Osteoblast (primary cell): ENCODE data around the gene MYO5B. TPM values are rescaled to one million over a fixed set of nuclear protein-coding genes. Genes with fewer than 3 reads are reported as not detected.

Experiments
- DNase-seq: peaks from one replicate; pipeline ENCODE4 v3.0.0; 2011; ENCODE audit warnings: low spot score, mixed read lengths; ENCODE audit not compliant: insufficient read length; ENCODE audit errors: missing footprints
- H2AFZ ChIP-seq: 2 replicates; pipeline ENCODE4 v1.6.0; 2011; ENCODE audit warnings: mild to moderate bottlenecking, low read length
- H3K27ac ChIP-seq: 2 replicates; pipeline ENCODE4 v1.5.1; 2011; ENCODE audit warnings: mild to moderate bottlenecking, low read depth, low read length, moderate library complexity
- H3K27me3 ChIP-seq: 2 replicates; pipeline ENCODE4 v1.6.0; 2012; ENCODE audit warnings: mild to moderate bottlenecking, control low read depth, inconsistent platforms, low read length, moderate library complexity; ENCODE audit not compliant: insufficient read depth
- H3K36me3 ChIP-seq: 2 replicates; pipeline ENCODE4 v1.5.1; 2011; ENCODE audit warnings: mild to moderate bottlenecking, low read length, control low read depth, moderate library complexity; ENCODE audit not compliant: insufficient read depth
- H3K4me1 ChIP-seq: 2 replicates; pipeline ENCODE4 v1.5.1; 2011; ENCODE audit warnings: mild to moderate bottlenecking, low read length, control low read depth, moderate library complexity; ENCODE audit not compliant: insufficient read depth
- H3K4me2 ChIP-seq: 2 replicates; pipeline ENCODE4 v1.6.0; 2011; ENCODE audit warnings: mild to moderate bottlenecking, low read length; ENCODE audit not compliant: insufficient read depth
- H3K4me3 ChIP-seq: fragments of 200-600 bp; sonication (generic); 3 replicates; pipeline ENCODE4 v1.5.1; 2012; ENCODE audit warnings: mild to moderate bottlenecking, low read length, inconsistent platforms; ENCODE audit not compliant: insufficient read depth
- H3K79me2 ChIP-seq: 2 replicates; pipeline ENCODE4 v1.6.0; 2012; ENCODE audit warnings: mild to moderate bottlenecking, low read length, control low read depth, inconsistent platforms; ENCODE audit not compliant: insufficient read depth
- H3K9me3 ChIP-seq: 2 replicates; pipeline ENCODE4 v1.5.1; 2011; ENCODE audit warnings: low read depth, low read length, control low read depth
- H4K20me1 ChIP-seq: 2 replicates; pipeline ENCODE4 v1.6.0; 2012; ENCODE audit warnings: mild to moderate bottlenecking, low read length, control low read depth; ENCODE audit not compliant: insufficient read depth
- CTCF ChIP-seq: IDR thresholded peaks from 2 replicates; pipeline ENCODE4 v1.5.1; 2011; ENCODE audit warnings: mild to moderate bottlenecking, low read depth, low read length, moderate library complexity; ENCODE audit errors: extremely low read depth
- total RNA-seq: library from RNA; depleted of rRNA; stranded (reverse); fragments of >200 nt; gene quantifications from 2 replicates; pipeline ENCODE4 v1.2.3, GENCODE V29; 2012

MYO5B gene
- total RNA-seq, 1 donor: 0.36 TPM

- Histone ChIP-seq H2AFZ (no peak overlapping the region), H4K20me1 (no peaks in the 10 kb centered on the region), H3K4me1 (no peaks in the 10 kb centered on the region), H3K27ac (no peak overlapping the region), H3K9me3 (no peaks in the 10 kb centered on the region), H3K27me3 (no peaks in the 10 kb centered on the region), H3K36me3 (no peaks in the 10 kb centered on the region), H3K4me2 (no peak overlapping the region), H3K79me2 (no peaks in the 10 kb centered on the region), H3K4me3 (no peak overlapping the region)
- TF ChIP-seq CTCF: no peak
- DNase-seq: no peak
Observed at GRCh38 chr18:49884959-49885358, 310.0 kb downstream of the MYO5B start.

GRCh38 chr18:49884465-49884864 is 310.5 kb downstream of the MYO5B start:
- DNase-seq: no peak
- Histone ChIP-seq H3K27me3 (no peaks in the 10 kb centered on the region), H2AFZ (no peak overlapping the region), H3K4me1 (no peaks in the 10 kb centered on the region), H3K36me3 (no peaks in the 10 kb centered on the region), H3K79me2 (no peaks in the 10 kb centered on the region), H3K4me3 (no peak overlapping the region), H3K27ac (no peak overlapping the region), H3K4me2 (no peak overlapping the region), H3K9me3 (no peaks in the 10 kb centered on the region), H4K20me1 (no peaks in the 10 kb centered on the region)
- TF ChIP-seq CTCF: no peak

GRCh38 chr18:49880661-49881060 is 314.3 kb downstream of the MYO5B start:
- peaks cover 2% of the 10 kb centered on the region for H3K4me1 ChIP-seq
- no peaks in the 10 kb centered on the region for H3K9me3 ChIP-seq
- TF ChIP-seq CTCF: no peak
- H2AFZ ChIP-seq: no peak overlapping the region
- H3K79me2 ChIP-seq: no peaks in the 10 kb centered on the region
- H4K20me1 ChIP-seq: no peaks in the 10 kb centered on the region
- H3K36me3 ChIP-seq: no peaks in the 10 kb centered on the region
- H3K4me3 ChIP-seq: no peak overlapping the region
- H3K27me3 ChIP-seq: peaks cover under 1% of the 10 kb centered on the region
- DNase-seq: no peak
- H3K4me2 ChIP-seq: no peak overlapping the region
- H3K27ac ChIP-seq: no peak overlapping the region

- H2AFZ ChIP-seq: no peak overlapping the region
- DNase-seq: no peak
- peaks cover 2% of the 10 kb centered on the region for H3K4me1 ChIP-seq
- no peaks in the 10 kb centered on the region for H3K36me3 ChIP-seq
- peaks cover 4% of the 10 kb centered on the region for H3K27me3 ChIP-seq
- H3K4me2 ChIP-seq: no peak overlapping the region
- H3K4me3 ChIP-seq: no peak overlapping the region
- H3K27ac ChIP-seq: no peak overlapping the region
- no peaks in the 10 kb centered on the region for H3K9me3 ChIP-seq
- no peak for TF ChIP-seq CTCF
- H3K79me2 ChIP-seq: no peaks in the 10 kb centered on the region
- H4K20me1 ChIP-seq: no peaks in the 10 kb centered on the region
Observed at GRCh38 chr18:49879271-49879580, 315.7 kb downstream of the MYO5B start.
